HG03558 (cell line): Measurements from ENCODE around the gene TIMM8B.
A peak's percentile ranks its signal among the peaks of the same experiment; 100 is the strongest.
"Not testable (repeated sequence)": the region's sequence is repeated elsewhere in the genome, so short reads cannot be mapped to it uniquely, and the experiment has no call there.

Experiments
- ATAC-seq: cut with Tn5 transposase; IDR thresholded peaks from one replicate; pipeline ENCODE4 v1.9.1; 2021; ENCODE audit warnings: moderate number of reproducible peaks; ENCODE audit not compliant: unreplicated experiment; ENCODE audit errors: extremely low read depth

The TIMM8B gene

DNA sequence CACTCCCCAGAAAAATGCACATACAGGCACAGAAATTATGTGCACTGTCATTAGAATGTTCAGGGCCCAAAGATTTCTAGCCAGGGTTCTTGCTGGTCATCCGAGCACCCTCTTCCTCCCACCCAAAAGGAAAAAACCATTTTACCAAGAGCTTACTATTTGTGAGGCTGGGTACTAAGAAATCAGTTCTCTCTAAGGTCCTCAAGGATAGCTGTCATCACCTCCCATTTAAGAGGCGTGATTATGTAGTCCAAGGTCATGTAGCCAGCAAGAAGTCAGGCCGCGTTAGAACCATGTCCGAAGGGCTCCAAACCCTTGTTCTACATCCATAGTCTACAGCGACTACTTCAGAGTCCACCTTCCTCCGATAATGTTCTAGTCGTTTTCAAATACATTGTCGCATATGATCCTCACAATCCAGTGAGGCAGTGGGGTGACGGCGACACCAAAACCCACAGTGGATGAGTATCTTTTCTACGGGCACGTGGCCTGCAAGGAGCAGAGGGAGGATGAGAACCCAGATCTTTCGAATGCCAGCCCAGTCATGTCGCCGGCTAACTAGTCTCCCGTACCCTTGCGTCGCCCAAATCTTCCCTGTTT lies 634 bp downstream of the TIMM8B start:
- ATAC-seq: no peak

DNA sequence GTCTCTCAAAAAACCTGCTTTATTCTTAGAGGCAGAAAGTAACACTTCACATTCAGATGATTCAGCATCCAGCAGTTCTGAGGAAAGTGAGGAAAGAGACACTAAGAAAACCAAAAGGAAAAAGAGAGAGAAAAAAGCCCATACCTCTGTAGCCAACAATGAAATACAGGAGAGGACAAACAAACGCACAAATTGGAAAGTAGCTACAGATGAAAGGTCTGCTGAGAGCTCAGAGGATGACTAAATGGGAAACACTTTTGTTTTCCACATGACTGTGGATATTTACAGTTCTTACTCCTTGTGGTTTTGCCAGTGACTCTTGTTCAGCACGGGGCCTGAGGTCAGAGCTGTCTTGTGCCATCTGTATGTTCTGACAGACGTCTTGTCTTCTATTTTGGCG lies 3.8 kb downstream of the TIMM8B start:
- no peak for ATAC-seq

DNA sequence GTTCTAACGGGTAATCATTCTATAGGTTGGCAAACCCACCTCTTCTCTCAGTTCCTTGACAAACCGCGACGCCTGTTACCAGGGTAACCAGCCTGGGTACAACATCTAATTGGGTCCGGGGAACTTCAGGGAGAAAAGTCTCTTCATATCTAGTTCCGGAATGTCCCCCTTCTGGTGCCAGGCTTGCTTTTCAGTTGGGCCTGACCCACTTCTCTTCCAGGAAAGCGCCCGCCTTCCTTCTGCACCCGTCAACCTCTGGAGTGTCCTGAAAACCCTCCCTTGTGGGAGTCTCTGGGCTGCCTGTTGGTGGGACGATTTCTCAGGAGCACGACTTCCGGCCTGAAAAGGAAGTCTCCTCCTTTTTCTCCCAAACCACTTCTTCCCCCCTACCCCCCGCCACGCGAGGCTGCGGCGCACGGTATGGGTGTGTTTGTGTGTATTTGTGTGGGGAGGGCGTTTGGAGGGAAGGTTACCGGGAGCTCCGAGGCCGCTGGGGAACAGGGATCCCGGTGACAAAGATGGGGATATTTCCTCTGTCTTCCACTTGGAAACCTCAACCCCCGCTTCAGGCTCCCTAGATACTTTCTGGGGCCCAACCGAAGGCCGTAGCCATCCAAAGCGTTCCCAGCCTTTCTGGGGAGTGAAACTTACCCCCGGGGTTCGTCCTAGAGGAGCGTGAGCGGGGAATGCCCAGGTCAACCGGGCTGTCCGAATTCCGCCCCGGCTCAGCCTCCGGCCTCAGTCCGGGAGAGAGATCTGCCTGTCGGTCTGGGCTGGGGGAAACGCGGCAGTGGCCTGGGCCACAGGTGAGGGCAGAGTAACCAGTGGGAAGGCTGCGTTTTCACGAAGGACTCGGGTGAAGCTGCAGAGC lies 12.4 kb downstream of the TIMM8B start, which contains the start of the genes NKAPD1 and PIH1D2:
Gene NKAPD1 (plus strand): TSS at position 359 of the 871 bp plus-strand sequence. CDS start 1,276 bp downstream, outside the sequence.
Gene PIH1D2 (minus strand): TSS at position 77 of the 871 bp plus-strand sequence. CDS start 843 bp downstream, outside the sequence.
- ATAC-seq: peak; percentile 58

DNA sequence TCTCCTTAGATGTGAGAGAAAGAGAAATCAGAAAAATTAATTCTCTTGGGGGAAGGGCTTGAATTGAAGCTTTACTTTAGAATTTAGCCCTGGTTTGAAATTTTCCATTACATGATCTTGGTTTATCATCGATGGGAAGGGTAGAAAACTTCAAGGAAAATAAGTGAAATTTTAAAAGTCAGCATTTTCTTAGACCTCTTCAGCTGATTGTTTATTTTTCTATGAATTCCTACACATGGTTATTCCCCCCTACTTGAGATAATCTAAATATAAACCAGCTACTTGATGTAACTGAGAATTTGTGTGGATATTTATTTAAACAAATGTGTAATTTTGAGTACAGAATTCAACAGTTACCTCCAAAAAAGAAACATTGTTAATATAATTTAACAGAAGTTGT lies 23.6 kb downstream of the TIMM8B start:
- no peak for ATAC-seq

DNA sequence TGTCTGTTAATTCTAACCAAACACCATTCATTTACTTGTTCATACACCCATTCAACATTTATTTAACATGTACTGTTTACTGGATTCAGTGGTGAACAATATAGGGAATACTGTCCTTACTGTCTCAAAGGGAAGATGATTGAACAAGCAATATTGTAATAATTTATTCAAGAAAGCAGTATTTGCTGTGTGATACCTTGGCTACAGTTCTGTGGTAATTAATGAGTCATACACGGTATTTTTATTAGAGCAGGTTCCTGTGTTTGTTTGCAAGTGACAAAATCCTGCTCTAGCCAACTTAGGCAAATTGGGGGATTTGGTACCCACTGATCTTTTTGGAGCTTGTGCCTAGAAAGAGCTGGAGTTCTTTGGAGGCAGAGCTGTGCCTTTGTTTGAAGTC lies 28.5 kb downstream of the TIMM8B start:
- no peak for ATAC-seq

DNA sequence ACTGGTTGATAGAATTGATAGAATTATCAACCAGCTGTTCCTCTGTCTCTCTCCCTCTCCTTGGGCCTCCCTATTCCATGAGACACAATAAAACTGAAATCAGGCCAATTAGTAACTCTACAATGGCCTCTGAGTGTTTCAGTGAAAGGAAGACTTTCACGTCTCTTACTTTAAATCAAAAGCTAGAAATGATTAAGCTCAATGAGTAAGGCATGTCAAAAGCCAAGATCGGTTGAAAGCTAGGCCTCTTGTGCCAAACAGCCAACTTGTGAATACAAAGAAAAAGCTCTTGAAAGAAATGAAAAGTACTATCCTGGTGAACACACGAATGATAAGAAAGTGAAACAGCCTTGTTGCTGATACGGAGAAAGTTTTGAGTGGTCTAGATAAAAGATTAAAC lies 29.4 kb downstream of the TIMM8B start:
- no peak for ATAC-seq

DNA sequence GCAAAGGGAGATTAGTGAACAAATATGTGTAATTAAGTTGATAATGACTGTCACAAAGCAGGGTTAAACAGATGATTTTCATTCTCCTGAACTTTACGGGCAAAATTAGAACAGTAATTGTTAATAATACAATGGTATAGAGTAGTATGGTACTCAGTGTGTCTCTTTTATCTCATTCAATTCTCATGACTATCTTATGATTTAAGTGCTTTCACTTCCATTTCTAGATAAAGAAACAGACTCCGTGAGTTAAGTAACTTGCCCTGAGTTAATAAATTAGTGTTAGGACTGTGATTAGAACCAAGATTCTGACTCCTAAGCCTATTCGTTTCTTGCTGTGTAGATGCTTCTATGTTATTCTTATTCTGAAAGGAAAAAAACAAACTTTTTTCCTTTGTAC lies 34.8 kb downstream of the TIMM8B start:
- ATAC-seq: no peak

DNA sequence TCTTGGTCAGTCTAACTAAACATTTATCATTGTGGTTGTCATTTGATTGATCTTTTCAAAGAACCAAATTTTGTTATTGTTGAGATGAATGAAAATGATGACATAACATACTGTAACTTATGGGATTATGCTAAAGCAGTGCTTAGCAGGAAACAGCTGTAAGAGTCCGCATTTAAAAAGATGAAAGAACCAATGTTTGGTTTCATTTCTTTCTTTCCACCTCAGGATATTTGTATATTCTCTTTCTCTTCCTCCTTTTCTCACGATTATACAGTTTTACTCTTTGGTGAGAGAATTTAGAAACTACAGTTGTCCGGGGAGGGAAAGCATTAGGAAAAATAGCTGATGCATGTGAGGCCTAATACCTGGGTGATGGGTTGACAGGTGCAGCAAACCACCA lies 35.8 kb downstream of the TIMM8B start:
- peak; percentile 54 for ATAC-seq

DNA sequence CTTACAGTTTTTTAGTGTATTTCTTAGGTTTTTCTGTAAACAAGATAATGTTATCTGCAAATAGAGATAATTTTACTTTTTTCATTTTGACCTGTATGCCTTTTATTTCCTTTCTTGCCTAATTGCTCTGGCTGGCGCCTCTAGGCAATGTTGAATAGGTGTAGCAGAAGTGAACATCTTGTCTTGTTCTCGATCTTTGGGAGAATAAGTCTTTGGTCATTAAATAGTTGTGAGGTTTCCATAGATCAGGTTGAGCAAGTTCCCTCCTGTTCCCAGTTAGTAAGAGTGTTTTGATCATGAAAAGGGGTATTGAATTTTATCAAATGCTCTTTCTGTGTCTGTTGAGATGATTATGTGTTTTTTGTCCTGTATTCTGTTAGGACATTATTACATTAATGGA lies 36.8 kb downstream of the TIMM8B start:
- no peak for ATAC-seq

DNA sequence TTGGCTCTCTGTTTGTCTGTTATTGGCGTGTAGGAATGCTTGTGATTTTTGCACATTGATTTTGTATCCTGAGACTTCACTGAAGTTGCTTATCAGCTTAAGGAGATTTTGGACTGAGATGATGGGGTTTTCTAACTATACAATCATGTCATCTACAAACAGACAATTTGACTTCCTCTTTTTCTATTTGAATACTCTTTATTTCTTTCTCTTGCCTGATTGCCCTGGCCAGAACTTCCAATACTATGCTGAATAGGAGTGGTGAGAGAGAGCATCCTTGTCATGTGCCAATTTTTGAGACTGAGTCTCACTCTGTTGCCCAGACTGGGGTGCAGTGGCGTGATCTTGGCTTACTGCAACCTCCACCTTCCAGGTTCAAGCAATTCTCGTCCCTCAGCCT lies 38.3 kb downstream of the TIMM8B start:
- not testable (repeated sequence) for ATAC-seq

DNA sequence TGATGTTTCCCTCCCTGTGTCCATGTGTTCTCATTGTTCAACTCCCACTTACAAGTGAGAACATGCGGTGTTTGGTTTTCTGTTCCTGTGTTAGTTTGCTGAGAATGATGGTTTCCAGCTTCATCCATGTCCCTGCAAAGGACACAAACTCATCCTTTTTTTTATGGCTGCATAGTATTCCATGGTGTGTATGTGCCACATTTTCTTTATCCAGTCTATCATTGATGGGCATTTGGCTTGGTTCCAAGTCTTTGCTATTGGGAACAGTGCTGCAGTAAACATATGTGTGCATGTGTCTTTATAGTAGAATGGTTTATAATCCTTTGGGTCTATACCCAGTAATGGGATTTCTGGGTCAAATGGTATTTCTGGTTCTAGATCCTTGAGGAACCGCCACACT lies 39.9 kb downstream of the TIMM8B start:
- ATAC-seq: not testable (repeated sequence)

DNA sequence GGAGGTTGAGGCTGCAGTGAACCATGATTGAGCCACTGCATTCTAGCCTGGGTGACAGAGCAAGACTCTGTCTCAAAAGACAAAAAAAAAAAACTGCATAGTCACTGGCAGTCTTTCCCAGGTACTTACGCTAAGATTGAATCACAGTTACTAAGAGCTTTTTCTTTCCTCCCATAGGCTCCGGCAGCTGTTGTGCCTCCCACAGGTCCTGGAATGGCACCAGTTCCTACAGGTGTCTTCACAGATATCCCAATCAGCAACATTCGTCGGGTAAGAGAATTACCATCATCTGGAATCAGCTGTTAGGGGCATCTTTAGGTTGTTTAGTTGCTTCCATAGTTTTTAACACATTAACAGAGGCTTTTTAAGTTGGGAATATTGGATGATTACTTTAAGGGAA lies 41.6 kb downstream of the TIMM8B start:
- ATAC-seq: no peak

DNA sequence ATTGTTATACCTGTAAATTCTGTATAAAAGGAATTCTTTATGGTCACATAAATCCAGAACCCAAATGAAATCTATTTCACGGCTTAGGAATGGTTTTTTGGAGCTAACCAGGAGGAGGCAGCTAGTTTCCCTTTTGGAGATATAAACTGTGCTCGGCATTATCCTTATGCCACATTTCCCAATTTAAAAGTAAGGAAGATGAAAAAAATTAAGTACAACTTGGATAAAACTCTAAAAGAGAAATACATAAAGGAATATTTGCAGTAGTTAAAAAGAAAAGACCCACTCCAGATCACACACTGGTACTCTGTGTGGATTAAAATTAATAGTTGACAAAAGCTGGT lies 43.6 kb downstream of the TIMM8B start:
- ATAC-seq: no peak

DNA sequence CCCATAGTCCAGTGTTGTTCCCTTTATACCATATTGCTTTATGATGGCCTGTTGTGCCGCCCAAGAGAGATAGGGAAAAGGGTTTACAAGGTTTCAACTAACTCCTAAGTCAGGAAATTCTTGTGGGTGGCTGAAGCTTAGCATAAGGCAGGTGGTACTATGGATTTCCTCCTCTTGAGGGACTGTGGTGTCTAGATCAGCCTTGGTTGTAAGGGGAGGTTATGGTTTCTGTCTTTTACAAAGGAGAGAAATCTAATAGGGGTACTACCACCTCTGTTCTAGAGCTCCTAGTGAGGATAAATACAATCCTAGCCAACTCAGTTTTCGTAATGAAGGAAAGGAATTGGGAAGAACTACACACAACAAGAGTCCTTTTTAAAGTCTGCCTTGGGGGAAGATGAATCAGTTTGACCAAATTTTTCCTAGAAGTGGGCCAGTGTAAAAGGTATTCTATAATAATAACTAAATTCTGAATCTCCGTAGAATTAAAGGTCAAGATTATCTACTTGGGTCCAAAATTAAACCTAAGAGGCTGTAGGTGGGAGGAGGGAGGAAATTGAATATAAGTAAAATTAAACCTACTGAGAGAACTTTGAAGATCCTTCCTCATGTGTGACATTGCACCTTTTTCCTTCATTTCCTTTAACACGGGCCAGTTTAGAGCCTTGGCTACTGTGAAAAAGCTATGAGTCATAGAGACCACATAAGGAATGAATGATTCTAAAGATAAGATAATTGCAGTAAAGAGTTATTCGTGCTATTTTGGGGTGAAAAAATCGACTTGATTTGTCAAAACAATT lies 44.2 kb downstream of the TIMM8B start:
- no peak for ATAC-seq

DNA sequence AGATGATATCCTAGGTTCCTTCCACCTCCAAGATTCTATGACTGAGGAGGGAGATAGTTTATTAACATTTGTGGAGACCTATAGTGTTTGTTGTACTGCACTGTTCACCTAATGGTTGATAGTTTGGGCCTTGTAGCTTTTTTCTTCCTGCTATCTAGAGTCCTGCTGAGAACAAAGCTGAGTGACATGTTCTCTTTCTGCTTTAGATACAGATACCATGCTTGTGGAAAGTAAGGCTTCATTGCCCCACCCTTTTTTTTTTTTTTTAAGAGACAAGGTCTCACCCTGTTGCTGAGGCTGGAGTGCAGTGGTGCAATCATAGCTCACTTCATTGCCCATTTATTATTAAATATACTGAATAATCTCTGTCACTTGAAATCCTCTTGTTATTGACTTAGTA lies 49.0 kb downstream of the TIMM8B start:
- ATAC-seq: no peak
